ENCODE data around the gene CEP85L. TPM values are rescaled to one million over a fixed set of nuclear protein-coding genes. Genes with fewer than 3 reads are reported as not detected.

Gene CEP85L
- total RNA-seq, 3 donors from 2014 or later = 3.7 to 13.6 (median 4.0) TPM

DNA sequence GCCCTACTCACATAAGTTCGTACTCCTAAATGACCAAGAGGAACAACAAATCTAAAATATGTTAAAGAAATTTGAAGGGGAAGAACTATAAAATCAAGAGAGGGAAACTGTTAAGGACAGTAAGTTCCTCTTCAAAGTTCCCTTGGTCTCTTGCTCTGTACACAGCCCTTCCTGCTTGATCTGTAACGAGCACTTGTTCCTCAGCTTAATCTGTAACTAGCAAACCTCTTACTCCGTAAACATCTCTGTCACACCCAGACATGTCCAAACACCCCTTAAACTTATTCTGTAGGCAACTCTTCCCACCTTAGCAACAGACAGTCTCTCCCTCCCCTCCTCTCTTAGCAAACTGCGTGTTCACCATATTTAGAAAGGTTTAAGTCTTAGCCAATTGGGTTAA is 73.4 kb downstream of the CEP85L start:
- intact Hi-C loops (cut with DNase I, micrococcal nuclease) = no loop called here
- H3K4me3 ChIP-seq = no peak overlapping the region
- H3K36me3 ChIP-seq (ENCODE audit: low read depth) = no peaks in the 10 kb centered on the region
- ATAC-seq (peak; percentile 59), DNase-seq (no peak)
- TF ChIP-seq CTCF (IDR thresholded peaks at IDR 0.05) = no peak
- H3K9me3 ChIP-seq = peaks cover 58% of the 10 kb centered on the region
- no peaks in the 10 kb centered on the region for H3K4me1 ChIP-seq (ENCODE audit: low read depth)

DNA sequence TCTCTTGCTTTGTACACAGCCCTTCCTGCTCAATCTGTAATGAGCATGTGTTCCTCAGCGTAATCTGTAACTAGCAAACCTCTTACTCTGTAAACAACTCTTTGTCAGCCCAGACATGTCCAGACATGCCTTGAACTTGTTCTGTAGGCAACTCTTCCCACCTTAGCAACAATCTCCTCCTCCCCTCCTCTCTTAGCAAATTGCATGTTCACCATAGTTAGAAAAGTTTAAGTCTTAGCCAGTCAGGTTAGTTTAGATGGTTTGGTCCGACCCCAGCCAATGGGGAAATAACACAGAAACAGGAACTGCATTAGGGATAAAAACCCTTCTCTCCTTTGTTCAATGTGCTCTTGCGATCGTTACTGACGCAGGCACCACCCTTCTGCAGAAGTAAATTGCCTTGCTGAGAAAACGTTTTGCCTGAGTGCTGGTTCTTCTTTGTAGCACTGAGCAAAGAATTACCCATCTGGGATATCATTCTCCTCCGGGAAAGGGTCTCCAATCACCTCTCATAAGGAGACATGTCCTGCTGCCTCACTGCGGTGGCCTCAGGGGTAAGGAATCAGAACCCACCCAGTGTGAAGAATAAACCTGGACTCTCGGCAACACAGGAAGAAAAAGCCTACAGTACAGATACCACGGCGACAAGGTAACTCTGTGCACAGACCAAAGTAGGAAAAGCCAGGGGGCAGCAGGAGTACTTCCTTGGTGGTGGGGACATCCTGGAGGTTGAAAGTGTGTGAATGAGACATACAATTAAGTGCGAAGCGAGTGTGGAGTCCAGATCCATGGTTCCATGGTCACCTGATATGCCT is 77.1 kb downstream of the CEP85L start:
- ATAC-seq = no peak
- TF ChIP-seq CTCF (IDR thresholded peaks at IDR 0.05) = no peak
- peaks cover 51% of the 10 kb centered on the region for H3K9me3 ChIP-seq

GRCh38 chr6:118571121-118571520 is 80.3 kb downstream of the CEP85L start:
- peaks cover 32% of the 10 kb centered on the region for H3K9me3 ChIP-seq
- no peak for DNase-seq
- intact Hi-C loops (cut with DNase I, micrococcal nuclease) = no loop called here
- no peak for ATAC-seq
- no peaks in the 10 kb centered on the region for H3K36me3 ChIP-seq (ENCODE audit: low read depth)
- no peak overlapping the region for H3K4me3 ChIP-seq
- H3K4me1 ChIP-seq (ENCODE audit: low read depth) = no peaks in the 10 kb centered on the region
- TF ChIP-seq CTCF (IDR thresholded peaks at IDR 0.05) = no peak

More for the DNA sequence above, 77.1 kb downstream of the CEP85L start:
- H3K4me3 ChIP-seq = no peak overlapping the region
- intact Hi-C loops (cut with DNase I, micrococcal nuclease) = no loop called here
- no peaks in the 10 kb centered on the region for H3K4me1 ChIP-seq (ENCODE audit: low read depth)
- no peaks in the 10 kb centered on the region for H3K36me3 ChIP-seq (ENCODE audit: low read depth)
- no peak for DNase-seq

- no peak for DNase-seq
- Histone ChIP-seq H3K4me1 (ENCODE audit: low read depth) (no peaks in the 10 kb centered on the region), H3K9me3 (peaks cover 16% of the 10 kb centered on the region), H3K4me3 (no peak overlapping the region), H3K36me3 (ENCODE audit: low read depth) (no peaks in the 10 kb centered on the region)
- intact Hi-C loops (cut with DNase I, micrococcal nuclease) = no loop called here
- no peak for TF ChIP-seq CTCF (IDR thresholded peaks at IDR 0.05)
- ATAC-seq = no peak
These were observed 81.9 kb downstream of the CEP85L start for GRCh38 chr6:118569498-118569897.

DNA sequence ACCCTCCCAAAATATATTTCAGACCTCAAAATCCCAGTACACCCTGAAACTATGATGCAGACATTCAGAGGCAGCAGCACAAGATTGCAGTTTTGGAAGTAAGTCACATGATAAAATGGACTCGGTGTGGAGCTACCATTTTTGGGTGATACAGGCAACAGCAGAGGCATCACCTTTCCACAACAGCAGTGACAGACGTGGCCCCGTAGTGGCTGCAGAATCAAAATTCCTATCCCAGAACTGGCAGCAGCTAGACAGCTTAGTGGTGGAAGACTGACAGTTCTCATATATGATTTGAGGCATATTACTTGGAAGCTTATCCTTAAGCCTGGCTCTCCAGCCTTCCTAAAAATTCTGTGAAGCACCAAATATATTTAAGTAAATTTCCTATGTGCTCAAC is 83.4 kb downstream of the CEP85L start:
- H3K4me1 ChIP-seq (ENCODE audit: low read depth) = no peaks in the 10 kb centered on the region
- DNase-seq = no peak
- no peak for TF ChIP-seq CTCF (IDR thresholded peaks at IDR 0.05)
- intact Hi-C loops (cut with DNase I, micrococcal nuclease) = no loop called here
- no peak overlapping the region for H3K4me3 ChIP-seq
- peaks cover under 1% of the 10 kb centered on the region for H3K9me3 ChIP-seq
- ATAC-seq = no peak
- no peaks in the 10 kb centered on the region for H3K36me3 ChIP-seq (ENCODE audit: low read depth)

All from mucosa of descending colon (tissue), 3 donors.